ENCODE data around the gene OLR1.

DNA sequence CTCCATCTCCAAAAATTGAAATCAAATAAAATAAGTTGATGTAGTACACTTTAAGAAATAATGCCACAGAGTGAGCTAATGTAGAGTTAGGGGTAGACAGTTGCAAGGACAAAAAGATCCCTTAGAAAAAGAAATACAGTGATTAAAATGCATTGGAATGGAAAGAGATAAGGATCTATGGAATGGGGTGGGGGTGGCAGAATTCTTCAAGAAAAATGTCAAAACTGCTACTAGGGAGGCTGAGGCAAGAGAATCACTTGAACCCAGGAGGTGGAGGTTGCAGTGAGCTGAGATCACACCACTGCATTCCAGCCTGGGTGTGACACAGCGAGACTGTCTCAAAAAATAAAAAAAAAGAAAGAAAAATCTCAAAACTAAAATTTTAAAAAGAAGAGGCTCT lies 6.5 kb downstream of the OLR1 start:
- TF ChIP-seq, protein P1, sequence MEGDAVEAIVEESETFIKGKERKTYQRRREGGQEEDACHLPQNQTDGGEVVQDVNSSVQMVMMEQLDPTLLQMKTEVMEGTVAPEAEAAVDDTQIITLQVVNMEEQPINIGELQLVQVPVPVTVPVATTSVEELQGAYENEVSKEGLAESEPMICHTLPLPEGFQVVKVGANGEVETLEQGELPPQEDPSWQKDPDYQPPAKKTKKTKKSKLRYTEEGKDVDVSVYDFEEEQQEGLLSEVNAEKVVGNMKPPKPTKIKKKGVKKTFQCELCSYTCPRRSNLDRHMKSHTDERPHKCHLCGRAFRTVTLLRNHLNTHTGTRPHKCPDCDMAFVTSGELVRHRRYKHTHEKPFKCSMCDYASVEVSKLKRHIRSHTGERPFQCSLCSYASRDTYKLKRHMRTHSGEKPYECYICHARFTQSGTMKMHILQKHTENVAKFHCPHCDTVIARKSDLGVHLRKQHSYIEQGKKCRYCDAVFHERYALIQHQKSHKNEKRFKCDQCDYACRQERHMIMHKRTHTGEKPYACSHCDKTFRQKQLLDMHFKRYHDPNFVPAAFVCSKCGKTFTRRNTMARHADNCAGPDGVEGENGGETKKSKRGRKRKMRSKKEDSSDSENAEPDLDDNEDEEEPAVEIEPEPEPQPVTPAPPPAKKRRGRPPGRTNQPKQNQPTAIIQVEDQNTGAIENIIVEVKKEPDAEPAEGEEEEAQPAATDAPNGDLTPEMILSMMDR (conservative IDR thresholded peaks at IDR 0.05): no peak
- no peak for TF ChIP-seq ZFX (IDR thresholded peaks at IDR 0.05)
